Neural cell (in vitro differentiated cells): ENCODE measurements around the gene DCTN1. TPM values are rescaled to one million over a fixed set of nuclear protein-coding genes. Genes with fewer than 3 reads are reported as not detected.

Experiments used
- H2AFZ ChIP-seq: fragments of 200-600, 300-800 bp; sonication (generic), shearing (Covaris generic); 2 replicates; pipeline ENCODE4 v1.6.0; 2014; ENCODE audit warnings: low read depth, mild to moderate bottlenecking, antibody characterized with exemption, low read length, moderate library complexity
- H3F3A ChIP-seq: fragments of 200-600 bp; shearing (Covaris generic); 2 replicates; pipeline ENCODE4 v1.6.1; 2016; ENCODE audit warnings: mild to moderate bottlenecking, moderate library complexity, mixed read lengths, antibody characterized with exemption, low read length; ENCODE audit not compliant: insufficient read depth, poor library complexity, severe bottlenecking
- H3K27ac ChIP-seq: fragments of 200-600, 300-800 bp; sonication (generic), shearing (Covaris generic); 2 replicates; pipeline ENCODE4 v1.5.1; 2014; ENCODE audit warnings: mild to moderate bottlenecking, low read length, moderate library complexity
- H3K27me3 ChIP-seq: fragments of 300-800, 200-600 bp; sonication (generic), shearing (Covaris generic); 2 replicates; pipeline ENCODE4 v1.6.0; 2014; ENCODE audit warnings: mild to moderate bottlenecking, low read depth, low read length, moderate library complexity; ENCODE audit not compliant: insufficient read depth
- H3K36me3 ChIP-seq: fragments of 300-800, 200-600 bp; sonication (generic), shearing (Covaris generic); 2 replicates; pipeline ENCODE4 v1.5.1; 2014; ENCODE audit warnings: mild to moderate bottlenecking, antibody characterized with exemption, low read length, moderate library complexity; ENCODE audit not compliant: insufficient read depth
- H3K4me2 ChIP-seq: fragments of 300-800, 200-600 bp; sonication (generic), shearing (Covaris generic); 2 replicates; pipeline ENCODE4 v1.6.0; 2014; ENCODE audit warnings: mild to moderate bottlenecking, low read length
- H3K4me3 ChIP-seq: fragments of 300-800, 200-600 bp; sonication (generic), shearing (Covaris generic); 2 replicates; pipeline ENCODE4 v1.5.1; 2014; ENCODE audit warnings: mild to moderate bottlenecking, low read length, moderate library complexity
- H3K79me2 ChIP-seq: fragments of 200-600 bp; shearing (Covaris generic); replicated peaks from 2 replicates; pipeline ENCODE4 v1.6.0; 2014; ENCODE audit warnings: mild to moderate bottlenecking, low read length, moderate library complexity; ENCODE audit not compliant: insufficient read depth
- H3K9ac ChIP-seq: fragments of 300-800, 200-600 bp; sonication (generic), shearing (Covaris generic); 2 replicates; pipeline ENCODE4 v1.6.1; 2016; ENCODE audit warnings: mild to moderate bottlenecking, low read length, mixed read lengths
- H3K9me2 ChIP-seq: fragments of 200-600 bp; shearing (Covaris generic); 2 replicates; pipeline ENCODE4 v1.6.1; 2016; ENCODE audit warnings: mild to moderate bottlenecking, low read length, mixed read lengths; ENCODE audit not compliant: insufficient read depth
- H3K9me3 ChIP-seq: fragments of 200-600, 300-800 bp; sonication (generic), shearing (Covaris generic); 2 replicates; pipeline ENCODE4 v1.6.1; 2016; ENCODE audit warnings: mild to moderate bottlenecking, mixed run types, low read length, moderate library complexity, mixed read lengths
- H4K20me1 ChIP-seq: fragments of 200-600 bp; shearing (Covaris generic); 2 replicates; pipeline ENCODE4 v1.6.1; 2016; ENCODE audit warnings: mild to moderate bottlenecking, mixed run types; ENCODE audit not compliant: insufficient read depth
- CTCF ChIP-seq: fragments of 450-650 bp; IDR thresholded peaks from 2 replicates; pipeline ENCODE4 v1.5.1; 2014; ENCODE audit warnings: antibody characterized with exemption, mild to moderate bottlenecking, moderate library complexity; ENCODE audit not compliant: poor library complexity, severe bottlenecking
- EP300 ChIP-seq: fragments of 450-650 bp; conservative IDR thresholded peaks from 2 replicates; pipeline ENCODE4 v1.6.1; 2014; ENCODE audit warnings: antibody characterized with exemption, mild to moderate bottlenecking, moderate library complexity; ENCODE audit not compliant: poor library complexity, severe bottlenecking
- EZH2 ChIP-seq: fragments of 200-600, 300-800 bp; shearing (Covaris generic), sonication (generic); IDR thresholded peaks from 2 replicates; pipeline ENCODE4 v1.6.1; 2014; ENCODE audit warnings: antibody characterized with exemption, low read length, borderline replicate concordance, mild to moderate bottlenecking; ENCODE audit not compliant: insufficient read depth, poor library complexity, severe bottlenecking
- MXI1 ChIP-seq: fragments of 450-650 bp; conservative IDR thresholded peaks from 2 replicates; pipeline ENCODE4 v1.6.1; 2014; ENCODE audit warnings: antibody characterized with exemption, mild to moderate bottlenecking; ENCODE audit not compliant: poor library complexity, severe bottlenecking
- POLR2AphosphoS5 ChIP-seq: IDR thresholded peaks from 2 replicates; pipeline ENCODE4 v1.6.1; 2012
- RAD21 ChIP-seq: fragments of 450-650 bp; conservative IDR thresholded peaks from 2 replicates; pipeline ENCODE4 v1.6.1; 2014; ENCODE audit warnings: antibody characterized with exemption, mild to moderate bottlenecking, moderate library complexity
- REST ChIP-seq: IDR thresholded peaks from 2 replicates; pipeline ENCODE4 v1.6.1; 2012; ENCODE audit warnings: borderline replicate concordance
- SMC3 ChIP-seq: fragments of 450-650 bp; conservative IDR thresholded peaks from 2 replicates; pipeline ENCODE4 v1.6.1; 2014; ENCODE audit warnings: antibody characterized with exemption, mild to moderate bottlenecking, moderate library complexity; ENCODE audit not compliant: poor library complexity
- TAF1 ChIP-seq: IDR thresholded peaks from 2 replicates; pipeline ENCODE4 v1.6.1; 2012; ENCODE audit warnings: low read depth
- polyA plus RNA-seq: library from polyadenylated mRNA; depleted of rRNA; stranded (reverse); fragments of >200 nt; gene quantifications from 2 replicates; pipeline ENCODE4 v1.2.3, GENCODE V29; 2014

The DCTN1 gene
- polyA plus RNA-seq, 1 donor from 2014 or later: 160 TPM

GRCh38 chr2:74321737-74322136 lies 58.4 kb downstream of the DCTN1 start:
- no peak overlapping the region for H2AFZ ChIP-seq
- H4K20me1 ChIP-seq: no peaks in the 10 kb centered on the region
- H3K36me3 ChIP-seq: no peaks in the 10 kb centered on the region
- TF ChIP-seq EP300: no peak
- TF ChIP-seq TAF1: no peak
- no peak for TF ChIP-seq REST
- TF ChIP-seq CTCF: no peak
- TF ChIP-seq MXI1: no peak
- TF ChIP-seq RAD21: no peak
- no peak for TF ChIP-seq SMC3
- no peak for TF ChIP-seq POLR2AphosphoS5
- no peak for TF ChIP-seq EZH2
- H3K79me2 ChIP-seq: no peaks in the 10 kb centered on the region
- no peaks in the 10 kb centered on the region for H3F3A ChIP-seq
- no peak overlapping the region for H3K27ac ChIP-seq
- no peaks in the 10 kb centered on the region for H3K9me2 ChIP-seq
- no peaks in the 10 kb centered on the region for H3K9me3 ChIP-seq
- H3K27me3 ChIP-seq: no peaks in the 10 kb centered on the region
- H3K4me3 ChIP-seq: no peak overlapping the region
- no peak overlapping the region for H3K9ac ChIP-seq
- no peak overlapping the region for H3K4me2 ChIP-seq

- TF ChIP-seq EP300: no peak
- no peak for TF ChIP-seq REST
- no peak for TF ChIP-seq CTCF
- no peak for TF ChIP-seq SMC3
- TF ChIP-seq MXI1: no peak
- TF ChIP-seq POLR2AphosphoS5: no peak
- no peak for TF ChIP-seq TAF1
- TF ChIP-seq EZH2: no peak
- TF ChIP-seq RAD21: no peak
Observed at GRCh38 chr2:74317701-74318100, 62.4 kb downstream of the DCTN1 start.

More at GRCh38 chr2:74317701-74318100, 62.4 kb downstream of the DCTN1 start:
- no peaks in the 10 kb centered on the region for H3K79me2 ChIP-seq
- H3K9me3 ChIP-seq: no peaks in the 10 kb centered on the region
- no peak overlapping the region for H3K4me3 ChIP-seq
- no peaks in the 10 kb centered on the region for H3K36me3 ChIP-seq
- H3K4me2 ChIP-seq: no peak overlapping the region
- H3F3A ChIP-seq: no peaks in the 10 kb centered on the region
- H4K20me1 ChIP-seq: no peaks in the 10 kb centered on the region
- H2AFZ ChIP-seq: no peak overlapping the region
- H3K27ac ChIP-seq: no peak overlapping the region
- no peaks in the 10 kb centered on the region for H3K27me3 ChIP-seq
- H3K9ac ChIP-seq: no peak overlapping the region
- H3K9me2 ChIP-seq: no peaks in the 10 kb centered on the region
